ENCODE measurements around the gene FAM98C.

The FAM98C gene

GRCh38 chr19:38412961-38413360, 10.1 kb downstream of the FAM98C start:
- TF ChIP-seq EZH2 (IDR thresholded peaks at IDR 0.05; ENCODE audit: borderline replicate concordance, low read depth, low read length, severe bottlenecking), result no peak
- TF ChIP-seq, protein P1, sequence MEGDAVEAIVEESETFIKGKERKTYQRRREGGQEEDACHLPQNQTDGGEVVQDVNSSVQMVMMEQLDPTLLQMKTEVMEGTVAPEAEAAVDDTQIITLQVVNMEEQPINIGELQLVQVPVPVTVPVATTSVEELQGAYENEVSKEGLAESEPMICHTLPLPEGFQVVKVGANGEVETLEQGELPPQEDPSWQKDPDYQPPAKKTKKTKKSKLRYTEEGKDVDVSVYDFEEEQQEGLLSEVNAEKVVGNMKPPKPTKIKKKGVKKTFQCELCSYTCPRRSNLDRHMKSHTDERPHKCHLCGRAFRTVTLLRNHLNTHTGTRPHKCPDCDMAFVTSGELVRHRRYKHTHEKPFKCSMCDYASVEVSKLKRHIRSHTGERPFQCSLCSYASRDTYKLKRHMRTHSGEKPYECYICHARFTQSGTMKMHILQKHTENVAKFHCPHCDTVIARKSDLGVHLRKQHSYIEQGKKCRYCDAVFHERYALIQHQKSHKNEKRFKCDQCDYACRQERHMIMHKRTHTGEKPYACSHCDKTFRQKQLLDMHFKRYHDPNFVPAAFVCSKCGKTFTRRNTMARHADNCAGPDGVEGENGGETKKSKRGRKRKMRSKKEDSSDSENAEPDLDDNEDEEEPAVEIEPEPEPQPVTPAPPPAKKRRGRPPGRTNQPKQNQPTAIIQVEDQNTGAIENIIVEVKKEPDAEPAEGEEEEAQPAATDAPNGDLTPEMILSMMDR (IDR thresholded peaks at IDR 0.05; ENCODE audit: borderline replicate concordance, extremely low read depth, low read length, poor library complexity, severe bottlenecking), result no peak
- H3K4me2 ChIP-seq (ENCODE audit: insufficient read depth, low read length), result no peak overlapping the region
- H2AFZ ChIP-seq (ENCODE audit: low read depth, low read length), result no peak overlapping the region
- no peaks in the 10 kb centered on the region for H3K36me3 ChIP-seq (ENCODE audit: insufficient read depth, low read length)
- no peaks in the 10 kb centered on the region for H3K27me3 ChIP-seq (ENCODE audit: insufficient read depth, low read length, poor library complexity)
- ATAC-seq (ENCODE audit: insufficient read depth, low read depth) (no peak), DNase-seq (no peak)
- no peak overlapping the region for H3K4me3 ChIP-seq (ENCODE audit: low read depth in 1 of 2, low read length in 2 of 2)
- peaks cover 3% of the 10 kb centered on the region; the same call in 1 of the 2 replicates for H4K20me1 ChIP-seq (ENCODE audit: insufficient read depth, low read length)
- no peak overlapping the region for H3K27ac ChIP-seq (ENCODE audit: low read length)
- H3K9me3 ChIP-seq (ENCODE audit: insufficient read depth, low read length, severe bottlenecking), result no peaks in the 10 kb centered on the region
- H3K79me2 ChIP-seq (ENCODE audit: insufficient read depth, low read length), result no peaks in the 10 kb centered on the region
- no peak overlapping the region for H3K9ac ChIP-seq (ENCODE audit: low read depth, low read length)
- no peaks in the 10 kb centered on the region for H3K4me1 ChIP-seq (ENCODE audit: insufficient read depth, low read length)

GRCh38 chr19:38413416-38413815, 10.5 kb downstream of the FAM98C start:
- no peak overlapping the region for H3K9ac ChIP-seq (ENCODE audit: low read depth, low read length)

DNA sequence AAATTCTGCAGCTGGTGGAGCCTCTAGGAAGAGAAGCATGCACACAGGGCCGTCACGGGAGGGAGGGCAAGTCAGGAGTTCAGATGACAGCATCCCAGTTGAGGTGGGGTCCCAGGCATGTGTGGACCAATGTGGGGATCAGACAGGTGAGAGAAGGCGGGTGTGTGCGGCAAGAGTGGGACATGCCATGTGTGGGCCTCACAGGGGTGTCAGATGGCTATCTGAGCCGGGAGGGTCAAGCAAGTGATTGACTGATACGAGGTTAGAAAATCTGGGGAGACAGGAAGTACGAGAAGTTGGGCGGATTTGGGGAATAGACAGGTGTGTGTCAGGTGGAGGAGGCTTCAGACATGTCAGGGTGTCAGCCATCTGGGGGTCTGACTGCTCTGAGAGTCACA, 14.3 kb downstream of the FAM98C start:
- H3K4me1 ChIP-seq (ENCODE audit: insufficient read depth, low read length), result no peaks in the 10 kb centered on the region
- no peaks in the 10 kb centered on the region for H3K9me3 ChIP-seq (ENCODE audit: insufficient read depth, low read length, severe bottlenecking)
- peaks cover 3% of the 10 kb centered on the region; the same call in 1 of the 2 replicates for H4K20me1 ChIP-seq (ENCODE audit: insufficient read depth, low read length)
- H3K36me3 ChIP-seq (ENCODE audit: insufficient read depth, low read length), result no peaks in the 10 kb centered on the region
- H3K27ac ChIP-seq (ENCODE audit: low read length), result no peak overlapping the region
- no peaks in the 10 kb centered on the region for H3K27me3 ChIP-seq (ENCODE audit: insufficient read depth, low read length, poor library complexity)
- H3K4me2 ChIP-seq (ENCODE audit: insufficient read depth, low read length), result no peak overlapping the region
- no peak overlapping the region for H3K4me3 ChIP-seq (ENCODE audit: low read depth in 1 of 2, low read length in 2 of 2)
- no peak for TF ChIP-seq EZH2 (IDR thresholded peaks at IDR 0.05; ENCODE audit: borderline replicate concordance, low read depth, low read length, severe bottlenecking)
- TF ChIP-seq, protein P1 (IDR thresholded peaks at IDR 0.05; ENCODE audit: borderline replicate concordance, extremely low read depth, low read length, poor library complexity, severe bottlenecking), result no peak
- no peaks in the 10 kb centered on the region for H3K79me2 ChIP-seq (ENCODE audit: insufficient read depth, low read length)
- no peak for ATAC-seq (ENCODE audit: insufficient read depth, low read depth)
- H3K9ac ChIP-seq (ENCODE audit: low read depth, low read length), result no peak overlapping the region
- H2AFZ ChIP-seq (ENCODE audit: low read depth, low read length), result no peak overlapping the region
- DNase-seq, result no peak

More at GRCh38 chr19:38413416-38413815, 10.5 kb downstream of the FAM98C start:
- ATAC-seq (ENCODE audit: insufficient read depth, low read depth) (no peak), DNase-seq (no peak)
- no peak for TF ChIP-seq EZH2 (IDR thresholded peaks at IDR 0.05; ENCODE audit: borderline replicate concordance, low read depth, low read length, severe bottlenecking)
- TF ChIP-seq, protein P1 (IDR thresholded peaks at IDR 0.05; ENCODE audit: borderline replicate concordance, extremely low read depth, low read length, poor library complexity, severe bottlenecking), result no peak
- H2AFZ ChIP-seq (ENCODE audit: low read depth, low read length), result no peak overlapping the region
- H3K9me3 ChIP-seq (ENCODE audit: insufficient read depth, low read length, severe bottlenecking), result no peaks in the 10 kb centered on the region
- no peaks in the 10 kb centered on the region for H3K27me3 ChIP-seq (ENCODE audit: insufficient read depth, low read length, poor library complexity)
- H3K4me1 ChIP-seq (ENCODE audit: insufficient read depth, low read length), result no peaks in the 10 kb centered on the region
- H4K20me1 ChIP-seq (ENCODE audit: insufficient read depth, low read length), result peaks cover 3% of the 10 kb centered on the region; the same call in 1 of the 2 replicates
- H3K27ac ChIP-seq (ENCODE audit: low read length), result no peak overlapping the region
- H3K4me2 ChIP-seq (ENCODE audit: insufficient read depth, low read length), result no peak overlapping the region
- no peaks in the 10 kb centered on the region for H3K79me2 ChIP-seq (ENCODE audit: insufficient read depth, low read length)
- no peaks in the 10 kb centered on the region for H3K36me3 ChIP-seq (ENCODE audit: insufficient read depth, low read length)
- no peak overlapping the region for H3K4me3 ChIP-seq (ENCODE audit: low read depth in 1 of 2, low read length in 2 of 2)
